Loucy (cell line): ENCODE results near the gene ANTXR2.

Experiments
- EZH2phosphoT487 ChIP-seq: fragments of 200-600 bp; IDR thresholded peaks from 2 replicates; pipeline ENCODE4 v1.6.1; 2018; ENCODE audit warnings: antibody characterized with exemption, mild to moderate bottlenecking, moderate library complexity, borderline replicate concordance
- TF ChIP-seq, protein P1 (sequence below): fragments of 200-600 bp; sonication (generic); conservative IDR thresholded peaks from 2 replicates; pipeline ENCODE4 v1.5.1; 2014; ENCODE audit warnings: mild to moderate bottlenecking, antibody characterized with exemption, low read length

DNA sequence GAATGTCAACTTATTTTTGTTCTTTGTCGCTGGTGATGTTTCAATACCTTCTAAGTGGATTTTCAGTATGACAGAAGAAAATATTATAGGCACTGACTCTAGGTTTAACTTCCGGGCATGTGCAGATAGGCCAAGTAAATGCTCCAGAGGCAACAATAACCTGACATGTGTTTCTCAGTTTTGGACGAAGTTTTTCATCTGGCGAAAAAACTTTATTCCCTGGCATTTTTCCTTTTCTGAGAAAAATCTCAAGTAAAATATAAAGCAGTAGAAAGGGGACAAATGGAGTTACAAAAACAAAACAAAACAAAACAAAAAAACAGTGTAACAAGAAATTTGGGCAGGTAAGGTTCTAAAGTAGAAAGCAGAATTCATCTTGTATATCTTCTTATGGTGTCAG lies 173.5 kb downstream of the ANTXR2 start:
- no peak for TF ChIP-seq EZH2phosphoT487
- TF ChIP-seq, protein P1, sequence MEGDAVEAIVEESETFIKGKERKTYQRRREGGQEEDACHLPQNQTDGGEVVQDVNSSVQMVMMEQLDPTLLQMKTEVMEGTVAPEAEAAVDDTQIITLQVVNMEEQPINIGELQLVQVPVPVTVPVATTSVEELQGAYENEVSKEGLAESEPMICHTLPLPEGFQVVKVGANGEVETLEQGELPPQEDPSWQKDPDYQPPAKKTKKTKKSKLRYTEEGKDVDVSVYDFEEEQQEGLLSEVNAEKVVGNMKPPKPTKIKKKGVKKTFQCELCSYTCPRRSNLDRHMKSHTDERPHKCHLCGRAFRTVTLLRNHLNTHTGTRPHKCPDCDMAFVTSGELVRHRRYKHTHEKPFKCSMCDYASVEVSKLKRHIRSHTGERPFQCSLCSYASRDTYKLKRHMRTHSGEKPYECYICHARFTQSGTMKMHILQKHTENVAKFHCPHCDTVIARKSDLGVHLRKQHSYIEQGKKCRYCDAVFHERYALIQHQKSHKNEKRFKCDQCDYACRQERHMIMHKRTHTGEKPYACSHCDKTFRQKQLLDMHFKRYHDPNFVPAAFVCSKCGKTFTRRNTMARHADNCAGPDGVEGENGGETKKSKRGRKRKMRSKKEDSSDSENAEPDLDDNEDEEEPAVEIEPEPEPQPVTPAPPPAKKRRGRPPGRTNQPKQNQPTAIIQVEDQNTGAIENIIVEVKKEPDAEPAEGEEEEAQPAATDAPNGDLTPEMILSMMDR: no peak
